ENCODE data around the gene UCK1. TPM values are rescaled to one million over a fixed set of nuclear protein-coding genes. Genes with fewer than 3 reads are reported as not detected.

UCK1 gene
- total and polyA plus RNA-seq, 4 donors: 17.6 to 28.6 (median 25.1) TPM

DNA sequence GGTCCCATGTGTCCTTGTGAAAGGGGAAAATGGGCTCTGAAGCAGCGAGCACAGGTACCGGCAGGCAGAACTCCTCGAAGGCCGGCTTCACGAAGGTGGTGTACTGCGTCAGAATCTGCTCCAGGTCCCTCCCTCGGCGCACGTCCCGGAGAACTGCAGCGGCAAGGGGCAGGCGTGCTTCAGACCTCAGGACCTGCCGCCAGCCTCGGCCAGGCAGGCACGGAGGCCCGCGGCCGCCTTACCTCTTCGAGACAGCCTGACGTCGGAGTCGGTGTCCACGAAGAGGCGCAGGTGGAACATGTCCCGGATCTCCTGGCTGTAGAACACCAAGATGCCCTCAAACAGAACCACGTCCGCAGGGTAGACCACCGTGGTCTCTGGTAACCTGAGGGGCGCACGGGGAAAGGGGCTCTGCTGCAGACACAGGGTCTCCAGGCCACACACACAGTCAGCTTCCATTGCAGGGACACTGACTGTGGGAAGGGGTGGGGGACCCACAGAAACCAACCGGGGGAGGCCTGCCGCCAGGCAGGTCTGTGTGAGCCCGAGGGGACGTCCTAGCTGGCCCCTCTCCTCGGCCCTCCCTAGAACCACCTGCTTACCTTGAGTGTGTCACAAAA is 2.1 kb downstream of the UCK1 start:
- Histone ChIP-seq H3K4me3 (no peak overlapping the region), H3K27me3 (ENCODE audit: control insufficient read depth in 3 of 3, insufficient read depth in 3 of 3, low read length in 2 of 3) (no peaks in the 10 kb centered on the region), H3K27ac (ENCODE audit: low read depth in 1 of 2, low read length in 1 of 2) (no peak overlapping the region), H3K36me3 (ENCODE audit: control insufficient read depth in 4 of 4, insufficient read depth in 4 of 4, low read length in 4 of 4) (peaks cover 0 to 43% (median 14%) of the 10 kb centered on the region in 4 donors), H3K9me3 (ENCODE audit: control insufficient read depth in 4 of 4, insufficient read depth in 3 of 4, low read length in 3 of 4) (no peaks in the 10 kb centered on the region), H3K4me1 (ENCODE audit: control insufficient read depth in 5 of 5, insufficient read depth in 5 of 5, low read length in 5 of 5) (peaks cover 0 to 14% (median 8%) of the 10 kb centered on the region in 5 donors), H3K9ac (ENCODE audit: insufficient read depth in 1 of 2, low read length in 2 of 2) (no peak overlapping the region)
- TF ChIP-seq, protein P1, sequence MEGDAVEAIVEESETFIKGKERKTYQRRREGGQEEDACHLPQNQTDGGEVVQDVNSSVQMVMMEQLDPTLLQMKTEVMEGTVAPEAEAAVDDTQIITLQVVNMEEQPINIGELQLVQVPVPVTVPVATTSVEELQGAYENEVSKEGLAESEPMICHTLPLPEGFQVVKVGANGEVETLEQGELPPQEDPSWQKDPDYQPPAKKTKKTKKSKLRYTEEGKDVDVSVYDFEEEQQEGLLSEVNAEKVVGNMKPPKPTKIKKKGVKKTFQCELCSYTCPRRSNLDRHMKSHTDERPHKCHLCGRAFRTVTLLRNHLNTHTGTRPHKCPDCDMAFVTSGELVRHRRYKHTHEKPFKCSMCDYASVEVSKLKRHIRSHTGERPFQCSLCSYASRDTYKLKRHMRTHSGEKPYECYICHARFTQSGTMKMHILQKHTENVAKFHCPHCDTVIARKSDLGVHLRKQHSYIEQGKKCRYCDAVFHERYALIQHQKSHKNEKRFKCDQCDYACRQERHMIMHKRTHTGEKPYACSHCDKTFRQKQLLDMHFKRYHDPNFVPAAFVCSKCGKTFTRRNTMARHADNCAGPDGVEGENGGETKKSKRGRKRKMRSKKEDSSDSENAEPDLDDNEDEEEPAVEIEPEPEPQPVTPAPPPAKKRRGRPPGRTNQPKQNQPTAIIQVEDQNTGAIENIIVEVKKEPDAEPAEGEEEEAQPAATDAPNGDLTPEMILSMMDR (IDR thresholded peaks at IDR 0.05; ENCODE audit: control extremely low read depth, extremely low read depth): no peak
- 97 to 99% methylated on average over 35 of the region's 35 CpGs for WGBS, 2 donors
- ATAC-seq (ENCODE audit: insufficient read depth, low FRiP score) (no peak), DNase-seq (no peak)

DNA sequence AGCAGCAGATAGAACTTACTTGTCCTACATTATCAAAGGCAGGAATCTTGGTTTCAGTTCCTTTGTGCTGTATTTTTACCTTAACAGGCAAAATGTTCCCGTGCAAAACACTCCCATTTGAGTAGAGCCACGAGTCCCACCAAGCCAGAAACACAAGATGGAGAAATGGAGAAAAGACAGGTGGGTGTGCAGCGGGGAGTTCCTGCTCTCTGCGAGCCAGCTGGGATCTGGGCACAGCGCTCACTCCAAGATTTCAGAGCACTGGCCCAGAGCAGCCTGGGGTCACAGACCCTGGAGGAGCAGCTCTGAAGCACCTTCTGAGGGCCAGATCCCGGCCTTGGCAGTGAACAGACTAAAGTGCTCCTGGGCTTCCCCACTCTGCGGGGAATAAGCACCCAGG is 2.9 kb downstream of the UCK1 start:
- DNase-seq (no peak), ATAC-seq (ENCODE audit: insufficient read depth, low FRiP score) (no peak)
- H3K9ac ChIP-seq (ENCODE audit: insufficient read depth in 1 of 2, low read length in 2 of 2): no peak overlapping the region
- H3K4me3 ChIP-seq: no peak overlapping the region
- peaks cover 4 to 45% (median 19%) of the 10 kb centered on the region in 4 donors for H3K36me3 ChIP-seq (ENCODE audit: control insufficient read depth in 4 of 4, insufficient read depth in 4 of 4, low read length in 4 of 4)
- TF ChIP-seq, protein P1 (IDR thresholded peaks at IDR 0.05; ENCODE audit: control extremely low read depth, extremely low read depth): no peak
- peaks cover 0 to 14% (median 8%) of the 10 kb centered on the region in 5 donors for H3K4me1 ChIP-seq (ENCODE audit: control insufficient read depth in 5 of 5, insufficient read depth in 5 of 5, low read length in 5 of 5)
- no peaks in the 10 kb centered on the region for H3K27me3 ChIP-seq (ENCODE audit: control insufficient read depth in 3 of 3, insufficient read depth in 3 of 3, low read length in 2 of 3)
- H3K9me3 ChIP-seq (ENCODE audit: control insufficient read depth in 4 of 4, insufficient read depth in 3 of 4, low read length in 3 of 4): no peaks in the 10 kb centered on the region
- WGBS, 2 donors: 92% methylated on average over 7 of the region's 7 CpGs
- no peak overlapping the region for H3K27ac ChIP-seq (ENCODE audit: low read depth in 1 of 2, low read length in 1 of 2)

DNA sequence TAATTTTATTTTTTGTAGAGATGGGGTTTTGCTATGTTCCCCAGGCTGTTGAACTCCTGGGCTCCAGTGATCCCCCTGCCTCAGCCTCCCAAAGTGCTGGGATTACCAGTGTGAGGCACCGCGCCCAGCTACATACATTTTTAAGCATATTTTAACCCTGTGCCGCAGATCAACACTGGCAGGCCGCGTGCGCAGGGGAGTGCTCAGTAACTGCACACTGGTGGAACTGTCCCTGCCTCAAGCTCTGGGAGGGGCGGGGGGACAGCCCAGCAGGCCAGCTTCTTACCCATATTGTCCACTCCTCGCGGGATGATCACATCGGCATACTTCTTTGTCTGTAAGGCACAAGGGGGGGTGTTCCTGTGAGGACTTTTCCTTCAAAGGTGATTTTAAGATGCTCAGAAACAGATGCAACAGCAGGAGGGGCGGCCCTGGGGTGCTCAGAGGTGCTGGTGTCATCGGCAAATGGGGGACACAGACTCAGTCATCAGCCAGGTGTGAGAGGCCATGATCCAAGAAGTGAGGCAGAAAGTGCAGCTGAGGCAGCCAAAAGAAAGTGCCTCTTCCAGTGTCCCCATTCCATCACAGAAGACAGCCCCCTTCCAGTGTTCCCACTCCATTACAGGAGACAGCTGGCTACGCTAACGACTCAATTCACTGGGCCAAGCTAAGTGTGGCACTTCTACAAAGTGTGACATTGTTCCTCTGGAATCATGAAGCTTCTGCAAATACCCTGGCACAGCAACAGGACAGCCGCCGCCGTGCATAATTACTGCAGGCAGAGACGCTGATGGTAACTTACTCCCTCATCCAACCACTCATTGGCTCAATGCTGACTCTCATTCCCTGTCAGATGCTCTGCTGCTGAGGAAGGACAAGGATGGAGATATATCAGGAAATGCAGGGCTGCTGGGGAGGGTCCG is 5.2 kb downstream of the UCK1 start:
- Histone ChIP-seq H3K27me3 (ENCODE audit: control insufficient read depth in 3 of 3, insufficient read depth in 3 of 3, low read length in 2 of 3) (no peaks in the 10 kb centered on the region), H3K27ac (ENCODE audit: low read depth in 1 of 2, low read length in 1 of 2) (no peak overlapping the region), H3K36me3 (ENCODE audit: control insufficient read depth in 4 of 4, insufficient read depth in 4 of 4, low read length in 4 of 4) (peaks cover 6 to 61% (median 25%) of the 10 kb centered on the region in 4 donors), H3K9ac (ENCODE audit: insufficient read depth in 1 of 2, low read length in 2 of 2) (no peak overlapping the region), H3K4me1 (ENCODE audit: control insufficient read depth in 5 of 5, insufficient read depth in 5 of 5, low read length in 5 of 5) (peaks cover 0 to 10% (median 8%) of the 10 kb centered on the region in 5 donors), H3K4me3 (no peak overlapping the region), H3K9me3 (ENCODE audit: control insufficient read depth in 4 of 4, insufficient read depth in 3 of 4, low read length in 3 of 4) (no peaks in the 10 kb centered on the region)
- TF ChIP-seq, protein P1 (IDR thresholded peaks at IDR 0.05; ENCODE audit: control extremely low read depth, extremely low read depth): no peak
- DNase-seq (no peak), ATAC-seq (ENCODE audit: insufficient read depth, low FRiP score) (no peak)
- WGBS, 2 donors: 90 to 93% methylated on average over 19 of the region's 19 CpGs
